HG02678 (cell line): ENCODE results near the gene RABGAP1L.
"Not testable (repeated sequence)": the region's sequence is repeated elsewhere in the genome, so short reads cannot be mapped to it uniquely, and the experiment has no call there.

Experiments
- ATAC-seq: cut with Tn5 transposase; IDR thresholded peaks from one replicate; pipeline ENCODE4 v1.9.1; 2021; ENCODE audit warnings: mild to moderate bottlenecking, moderate library complexity; ENCODE audit not compliant: unreplicated experiment

RABGAP1L gene

DNA sequence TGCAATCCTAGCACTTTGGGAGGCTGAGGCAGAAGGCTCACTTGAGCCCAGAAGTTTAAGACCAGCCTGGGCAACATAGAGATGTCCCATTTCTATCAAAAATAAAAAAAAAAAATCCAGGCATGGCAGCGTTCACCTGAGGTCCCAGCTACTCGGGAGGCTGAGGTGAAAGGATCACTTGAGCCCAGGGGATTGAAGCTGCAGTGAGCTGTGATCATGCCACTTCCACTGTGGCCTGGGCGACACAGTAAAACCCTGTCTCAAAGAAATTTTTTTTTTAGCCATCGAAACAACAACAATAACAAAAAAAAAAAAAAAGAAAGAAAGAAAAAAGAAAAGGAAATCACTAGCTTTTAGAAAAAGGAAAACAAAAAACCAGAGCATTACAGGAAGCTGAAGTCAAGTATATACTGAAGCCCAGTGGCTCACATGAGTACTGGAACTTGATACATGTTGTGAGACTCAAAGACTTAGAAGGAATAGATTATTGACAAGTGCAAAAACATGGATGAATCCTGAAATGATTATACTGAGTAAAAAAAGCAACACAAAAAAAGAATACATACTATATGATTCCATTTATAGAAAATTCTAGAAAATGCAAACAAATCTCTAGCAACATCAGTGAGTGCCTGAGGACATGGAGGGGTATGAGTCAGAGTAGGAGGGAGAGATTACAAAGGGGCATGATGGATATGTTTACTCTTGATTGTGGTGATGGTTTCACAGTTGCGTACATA lies 6.1 kb upstream of the RABGAP1L start:
- no peak for ATAC-seq

DNA sequence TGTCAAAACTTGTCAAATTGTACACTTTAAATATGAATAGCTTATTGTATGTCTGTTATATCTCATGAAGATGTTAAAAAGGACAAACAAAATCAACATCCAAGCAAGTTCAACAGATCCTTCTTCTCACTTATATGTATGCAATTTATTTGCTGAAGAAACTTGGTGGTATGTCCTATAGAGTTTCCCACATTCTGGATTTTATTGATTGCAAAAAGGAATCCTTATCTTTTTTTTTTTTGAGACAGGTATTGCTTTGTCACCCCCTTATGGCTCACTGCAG lies 5.6 kb upstream of the RABGAP1L start:
- no peak for ATAC-seq

DNA sequence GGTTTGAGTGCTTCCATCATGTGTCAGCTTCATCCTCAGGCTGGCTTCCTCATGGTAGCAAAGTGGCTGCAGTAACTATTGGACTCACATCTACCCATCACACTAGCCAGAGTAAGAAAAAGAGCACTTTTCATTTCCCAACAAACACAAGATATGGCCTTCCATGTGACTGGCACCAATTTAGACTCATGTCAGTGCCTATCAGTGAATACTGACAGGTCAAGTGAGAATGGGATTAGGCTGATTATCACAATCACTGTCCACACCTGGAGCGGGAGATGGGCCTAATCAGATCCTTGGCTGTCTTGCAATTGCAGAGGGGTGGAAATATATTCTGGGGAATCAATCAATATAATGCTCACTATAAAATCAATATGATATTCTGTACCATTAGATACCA lies 2.9 kb upstream of the RABGAP1L start:
- ATAC-seq: no peak

DNA sequence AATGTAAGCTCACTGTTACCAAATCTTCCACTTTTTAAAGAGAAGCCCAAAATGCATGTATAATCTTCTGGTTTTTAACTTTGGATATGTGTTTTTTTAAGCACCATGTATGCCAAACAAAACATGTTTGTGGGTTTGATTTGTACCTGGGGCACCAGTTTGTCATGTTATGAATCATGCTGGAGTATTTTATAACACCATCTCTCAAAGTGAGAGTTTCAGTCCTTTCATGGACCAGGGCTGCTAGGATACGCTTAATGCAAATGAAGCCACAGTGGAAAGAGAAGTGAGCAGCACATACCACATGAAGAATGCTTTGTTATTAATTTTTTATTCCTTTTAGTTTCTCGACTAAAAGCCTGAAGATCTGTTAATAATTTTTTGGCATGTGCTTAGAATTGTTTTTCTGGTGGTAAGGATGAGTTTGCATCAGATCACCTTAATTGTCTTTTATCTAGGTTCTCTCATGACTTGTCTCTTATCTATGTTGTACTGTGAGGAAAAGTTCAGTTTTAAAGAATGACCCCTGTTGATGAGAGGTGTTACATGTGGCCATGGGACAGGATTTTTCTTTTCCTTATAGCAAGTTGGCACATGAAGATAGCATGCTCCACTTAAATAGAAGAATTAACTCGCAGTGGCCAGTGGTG lies 2.0 kb upstream of the RABGAP1L start:
- ATAC-seq: peak; percentile 47

DNA sequence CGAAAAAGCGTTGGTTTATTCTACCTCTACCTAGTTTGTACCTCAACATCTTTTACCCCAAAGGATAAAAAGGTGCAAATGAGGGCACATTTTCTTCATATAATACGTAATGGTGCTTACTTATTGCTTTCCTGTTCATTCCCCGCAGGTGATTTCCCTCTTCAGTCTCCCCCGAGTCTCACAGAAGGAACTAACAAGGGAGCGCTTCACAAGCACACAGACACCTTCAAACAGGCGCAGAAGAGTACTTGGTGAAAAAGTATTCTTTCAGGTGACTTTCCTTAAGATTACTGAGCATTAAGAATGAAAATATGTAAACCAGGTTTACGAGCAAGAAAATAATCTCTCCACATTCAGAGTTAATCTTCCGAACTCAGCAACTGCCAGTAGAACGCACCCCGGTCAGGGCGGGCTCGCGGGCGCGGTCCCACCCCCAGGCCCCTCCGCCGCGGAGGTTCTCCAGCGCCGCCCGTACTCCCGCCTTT lies 511 bp upstream of the RABGAP1L start:
- no peak for ATAC-seq

DNA sequence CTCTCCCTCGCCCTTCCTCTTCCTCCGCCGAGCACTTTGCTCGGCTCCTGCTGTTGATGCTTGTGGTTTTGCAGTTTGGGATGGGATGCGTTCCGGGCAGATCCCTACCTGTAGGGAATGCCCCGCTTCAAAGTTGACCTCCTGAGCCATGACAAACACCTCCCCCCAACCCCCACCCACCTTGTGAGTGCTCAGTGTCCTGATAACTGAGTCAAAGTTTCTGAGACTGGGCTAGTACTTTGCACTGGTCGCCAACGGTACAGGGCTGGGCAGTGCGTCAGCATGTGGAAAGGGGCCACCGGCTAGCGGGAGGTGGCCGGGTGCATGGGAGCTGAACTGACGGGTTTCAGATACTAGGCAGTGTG lies 771 bp downstream of the RABGAP1L start:
- ATAC-seq: peak; percentile 3

DNA sequence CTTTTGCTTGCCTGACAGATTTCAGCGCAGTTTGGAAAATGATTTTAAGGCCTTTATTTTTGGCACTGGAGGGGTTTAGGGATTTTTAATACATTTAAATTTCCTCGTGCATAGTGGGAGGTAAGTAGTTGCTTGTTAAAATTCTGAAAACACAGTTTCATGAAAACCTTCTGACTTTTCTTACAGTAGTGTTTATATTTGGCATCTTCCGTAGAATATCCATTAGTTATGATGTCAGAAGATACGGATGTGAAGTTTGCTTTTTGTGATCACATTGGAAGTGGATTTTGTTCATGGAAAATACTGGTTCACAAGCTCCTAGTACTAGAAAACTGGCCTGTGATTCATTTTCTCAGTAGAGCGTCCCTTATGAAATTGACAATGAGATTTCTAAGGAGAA lies 1.3 kb downstream of the RABGAP1L start:
- no peak for ATAC-seq

DNA sequence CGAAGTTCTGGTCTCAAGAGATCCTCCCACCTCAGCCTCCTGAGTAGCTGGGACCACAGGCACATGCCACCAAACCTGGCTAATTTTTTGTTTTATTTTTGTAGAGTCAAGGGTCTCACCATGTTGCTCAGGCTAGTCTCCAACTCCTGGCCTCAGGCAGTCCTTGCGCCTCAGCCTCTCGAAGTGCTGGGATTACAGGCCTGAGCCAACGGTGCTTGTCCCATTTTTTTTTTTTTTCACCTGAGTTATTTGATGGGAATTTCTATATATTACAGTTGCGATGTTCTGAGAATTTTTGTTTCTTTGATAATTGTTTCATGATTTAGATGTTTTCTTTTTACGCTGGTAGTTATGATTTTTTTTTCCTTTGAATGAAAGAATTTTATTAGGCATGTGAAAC lies 2.5 kb downstream of the RABGAP1L start:
- no peak for ATAC-seq

DNA sequence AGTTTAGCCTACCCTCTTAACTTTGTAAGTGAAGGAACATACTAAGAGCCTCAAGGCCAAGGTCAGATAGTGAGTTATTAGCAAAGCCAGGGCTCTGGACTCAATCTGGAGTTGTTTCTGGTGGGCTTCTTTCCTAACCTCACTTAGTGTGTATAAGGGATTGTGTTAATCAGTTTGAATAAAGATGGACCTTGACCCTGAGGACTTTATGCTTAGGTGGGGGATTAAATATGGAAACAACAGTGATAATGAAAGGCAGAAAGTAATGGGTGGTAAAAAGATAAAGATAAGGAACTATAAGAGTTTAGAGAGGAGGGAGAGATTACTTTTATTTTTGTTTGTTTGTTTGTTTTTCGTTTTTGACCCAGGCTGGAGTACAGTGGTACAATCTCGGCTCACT lies 5.5 kb downstream of the RABGAP1L start:
- ATAC-seq: no peak

DNA sequence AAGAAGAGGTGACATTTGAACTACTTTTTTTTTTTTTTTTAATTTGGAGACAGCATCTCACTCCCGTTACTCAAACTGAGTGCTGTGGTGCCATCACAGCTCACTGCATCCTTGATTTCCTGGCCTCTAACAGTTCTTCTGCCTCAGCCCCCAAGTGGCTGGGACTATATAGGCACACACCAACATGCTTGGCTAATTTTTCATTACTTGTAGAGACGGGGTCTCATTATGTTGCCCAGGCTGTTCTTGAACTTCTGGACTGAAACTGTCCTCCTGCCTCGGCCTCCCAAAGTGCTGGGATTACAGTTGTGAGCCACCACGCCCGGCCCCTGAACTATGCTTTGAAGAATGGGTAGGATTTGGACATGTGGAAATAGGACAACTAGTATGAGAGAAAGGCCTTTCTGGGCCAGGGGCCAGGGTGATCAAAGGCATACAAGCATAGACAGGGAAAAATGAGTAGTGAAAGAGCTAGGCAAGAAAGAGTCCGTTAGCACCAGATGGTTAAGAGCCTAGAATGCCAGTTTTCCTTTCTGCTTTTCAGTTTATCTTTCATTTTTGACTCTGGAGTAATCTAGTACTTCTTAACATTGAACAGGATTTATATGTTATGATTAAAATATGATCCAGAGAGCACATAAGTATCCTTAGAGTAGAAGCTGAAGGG lies 6.3 kb downstream of the RABGAP1L start:
- ATAC-seq: no peak

DNA sequence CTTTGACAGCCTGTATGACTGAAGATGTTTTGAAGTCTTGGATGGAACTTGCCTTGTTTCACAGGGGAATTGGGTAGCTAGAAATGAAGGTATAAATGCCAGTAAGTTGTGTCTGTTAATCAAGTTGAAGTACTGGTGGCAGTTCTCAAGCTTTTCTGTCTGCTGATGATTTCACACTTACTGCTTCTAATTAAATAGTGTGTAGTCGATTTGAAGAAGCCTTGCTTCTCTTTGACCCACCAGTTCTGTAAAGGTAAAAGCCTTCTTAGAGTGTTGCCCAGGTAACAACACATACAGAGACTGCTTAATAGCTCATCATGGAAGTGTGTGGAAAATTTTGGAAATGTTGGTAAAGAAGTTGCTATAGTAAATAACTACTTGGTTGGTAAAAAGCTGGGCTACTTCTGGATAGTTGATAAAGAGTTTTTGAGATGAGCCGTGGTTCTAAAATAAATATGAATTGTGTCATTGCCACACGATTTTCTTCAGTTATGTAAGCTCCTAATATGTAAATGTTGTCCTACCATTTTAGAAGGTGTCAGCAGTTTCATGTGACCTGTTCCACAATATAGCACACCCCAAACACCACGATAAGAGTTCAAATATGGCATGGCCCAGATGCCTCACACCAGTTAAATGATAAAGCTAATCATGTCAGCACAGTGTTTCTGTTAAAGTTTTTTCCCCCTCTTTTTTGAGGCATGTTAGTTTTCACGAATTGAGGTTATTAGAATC lies 7.4 kb downstream of the RABGAP1L start:
- no peak for ATAC-seq

DNA sequence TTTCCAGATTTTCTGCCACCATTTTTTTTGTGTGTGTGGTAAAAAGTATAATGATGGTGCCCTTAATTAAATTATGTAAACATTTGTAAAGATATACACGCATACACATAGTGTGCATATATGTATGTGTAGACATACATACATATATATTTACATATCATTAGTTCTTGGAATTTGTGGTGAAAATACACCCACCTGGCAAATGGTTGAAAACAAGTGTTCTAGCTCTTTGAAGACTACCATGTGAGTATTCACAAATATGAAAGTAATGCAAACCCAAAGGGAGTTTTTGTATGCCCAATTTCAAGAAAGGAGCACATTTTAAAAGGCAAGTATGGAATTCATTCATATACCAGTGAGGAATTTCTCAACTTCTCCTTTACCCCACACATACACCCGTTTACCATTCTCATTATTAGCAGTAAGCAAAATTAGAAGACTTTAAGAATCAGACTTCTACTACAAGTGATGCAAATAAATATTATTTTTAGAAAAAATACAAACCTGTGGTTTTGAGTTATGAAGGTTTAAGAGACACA lies 8.0 kb downstream of the RABGAP1L start:
- peak; percentile 49 for ATAC-seq

DNA sequence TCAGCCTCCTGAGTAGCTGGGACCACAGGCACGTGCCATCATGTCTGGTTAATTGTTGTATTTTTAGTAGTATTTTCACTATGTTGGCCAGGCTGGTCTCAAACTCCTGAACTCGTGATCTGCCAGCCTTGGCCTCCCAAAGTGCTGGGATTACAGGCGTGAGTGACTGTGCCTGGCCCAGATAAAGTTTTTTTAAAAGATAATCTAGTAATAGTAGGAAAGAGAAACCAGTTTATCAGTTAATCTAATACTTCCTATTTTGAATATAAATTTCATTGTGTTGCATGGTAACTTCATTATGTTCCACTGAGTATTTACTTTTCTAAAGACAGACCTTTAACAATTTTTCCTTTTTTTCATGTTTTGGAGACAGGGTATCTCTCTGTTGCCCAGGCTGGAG lies 10.0 kb downstream of the RABGAP1L start:
- no peak for ATAC-seq

DNA sequence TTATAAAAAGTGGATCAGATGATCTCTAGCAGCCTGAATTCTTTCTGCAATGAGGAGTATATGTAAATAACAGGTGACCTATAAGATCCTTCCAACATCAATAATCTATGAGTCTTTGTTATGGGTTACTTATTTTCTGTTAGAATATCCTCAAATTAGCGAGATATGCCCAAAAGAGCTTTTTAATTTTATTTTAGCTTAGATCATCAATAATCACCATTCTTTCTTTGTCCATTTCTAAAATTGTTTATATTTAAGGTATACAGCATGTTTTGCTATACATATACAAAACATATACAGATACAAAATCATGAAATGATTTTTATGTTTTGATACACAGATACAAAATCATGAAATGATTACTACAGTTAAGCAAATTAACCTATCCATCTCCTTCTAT lies 11.8 kb downstream of the RABGAP1L start:
- no peak for ATAC-seq

DNA sequence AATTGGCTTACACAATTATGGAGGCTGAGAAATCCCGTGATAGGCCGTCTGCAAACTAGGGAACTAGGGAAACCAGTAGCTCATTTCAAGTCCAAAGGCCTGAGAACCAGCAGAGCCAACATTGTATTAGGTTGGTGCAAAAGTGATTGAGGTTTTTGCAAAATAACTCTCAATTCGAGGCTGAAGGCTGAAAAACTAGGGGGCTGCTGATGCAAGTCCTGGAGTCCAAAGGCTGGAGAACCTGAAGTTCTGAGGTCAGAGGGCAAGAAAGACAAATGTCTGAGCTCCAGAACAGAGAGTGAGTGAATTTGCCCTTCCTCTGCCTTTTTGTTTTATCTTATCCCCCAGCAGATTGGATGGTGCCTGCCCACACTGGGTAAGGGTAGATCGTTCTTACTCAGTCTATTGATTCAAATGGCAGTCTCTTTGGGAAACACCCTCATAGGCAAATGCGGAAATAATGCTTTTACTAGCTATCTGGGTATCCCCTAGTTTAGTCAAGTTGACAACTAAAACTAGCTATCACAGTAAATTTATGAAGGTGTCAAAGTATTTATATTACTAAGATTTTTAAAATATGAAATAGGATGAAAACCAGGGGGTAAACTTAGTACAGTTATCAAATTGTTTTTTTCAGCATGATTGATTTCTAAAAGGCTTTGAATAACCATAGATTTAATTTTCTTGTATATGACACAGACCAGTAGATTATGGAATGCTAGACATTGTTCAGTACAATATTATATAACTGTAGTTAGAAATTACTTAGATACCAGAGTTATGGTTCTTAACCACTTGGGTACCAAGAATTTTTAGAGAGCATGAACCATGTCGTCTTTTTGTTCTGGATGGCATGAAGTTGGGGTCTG lies 15.4 kb downstream of the RABGAP1L start:
- ATAC-seq: peak; percentile 55

DNA sequence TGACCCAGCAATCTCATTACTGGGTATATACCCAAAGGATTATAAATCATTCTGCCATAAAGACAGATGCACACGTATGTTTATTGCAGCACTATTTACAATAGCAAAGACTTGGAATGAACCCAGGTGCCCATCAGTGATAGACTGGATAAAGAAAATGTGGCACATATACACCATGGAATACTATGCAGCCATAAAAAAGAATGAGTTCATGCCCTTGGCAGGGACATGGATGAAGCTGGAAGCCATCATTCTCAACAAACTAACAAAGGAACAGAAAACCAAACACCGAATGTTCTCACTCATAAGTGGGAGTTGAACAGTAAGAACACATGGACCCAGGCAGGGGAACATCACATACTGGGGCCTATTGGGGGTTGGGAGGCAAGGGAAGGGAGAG lies 19.1 kb downstream of the RABGAP1L start:
- ATAC-seq: not testable (repeated sequence)

DNA sequence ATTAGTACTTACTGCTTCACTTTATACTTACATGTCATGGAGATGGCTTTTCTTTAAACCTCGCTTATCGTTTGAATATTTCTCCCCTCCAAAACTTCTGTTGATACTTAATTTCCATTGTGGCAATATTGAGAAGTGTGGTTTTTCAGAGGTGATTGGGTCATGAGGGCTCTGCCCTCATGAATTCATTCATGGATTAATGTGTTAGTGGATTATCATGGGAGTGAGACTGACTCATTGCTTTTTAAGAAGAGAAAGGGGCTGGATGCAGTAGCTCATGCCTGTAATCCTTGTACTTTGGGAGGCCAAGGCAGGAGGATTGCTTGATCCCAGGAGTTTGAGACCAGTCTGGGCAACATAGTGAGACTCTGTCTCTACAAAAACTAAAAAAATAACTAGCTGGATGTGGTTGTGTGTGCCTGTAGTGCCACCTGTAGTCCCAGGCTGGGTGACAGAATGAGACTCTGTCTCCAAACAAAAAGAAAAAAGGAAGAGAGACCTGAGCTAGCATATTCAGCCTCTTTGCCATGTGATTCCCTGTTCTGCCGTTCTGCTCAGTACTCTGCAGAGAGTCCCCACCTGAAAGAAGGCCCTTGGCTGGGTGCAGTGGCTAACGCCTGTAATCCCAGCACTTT lies 30.2 kb downstream of the RABGAP1L start:
- no peak for ATAC-seq

DNA sequence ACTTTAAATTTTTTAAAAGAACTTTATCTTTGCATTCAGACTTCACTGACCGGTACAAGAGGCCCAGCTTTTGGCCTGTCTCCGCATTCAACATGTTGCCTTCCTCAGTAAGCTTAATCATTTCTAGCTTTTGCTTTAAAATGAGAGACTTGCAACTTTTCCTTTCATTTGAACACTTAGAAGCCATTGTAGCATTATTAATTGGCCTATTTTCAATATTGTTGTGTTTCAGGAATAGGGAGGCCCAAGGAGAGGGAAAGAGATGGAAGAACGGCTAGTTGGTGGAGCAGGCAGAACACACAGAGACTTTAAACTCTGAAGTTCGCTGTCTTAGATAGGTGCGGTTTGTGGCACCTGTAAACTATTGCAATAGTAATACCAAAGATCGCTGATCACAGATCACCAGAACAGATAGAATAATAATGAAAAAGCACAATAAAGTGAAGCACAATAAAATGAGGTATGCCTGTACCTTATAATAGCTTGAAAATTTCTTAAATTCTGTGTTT lies 31.4 kb downstream of the RABGAP1L start:
- no peak for ATAC-seq

DNA sequence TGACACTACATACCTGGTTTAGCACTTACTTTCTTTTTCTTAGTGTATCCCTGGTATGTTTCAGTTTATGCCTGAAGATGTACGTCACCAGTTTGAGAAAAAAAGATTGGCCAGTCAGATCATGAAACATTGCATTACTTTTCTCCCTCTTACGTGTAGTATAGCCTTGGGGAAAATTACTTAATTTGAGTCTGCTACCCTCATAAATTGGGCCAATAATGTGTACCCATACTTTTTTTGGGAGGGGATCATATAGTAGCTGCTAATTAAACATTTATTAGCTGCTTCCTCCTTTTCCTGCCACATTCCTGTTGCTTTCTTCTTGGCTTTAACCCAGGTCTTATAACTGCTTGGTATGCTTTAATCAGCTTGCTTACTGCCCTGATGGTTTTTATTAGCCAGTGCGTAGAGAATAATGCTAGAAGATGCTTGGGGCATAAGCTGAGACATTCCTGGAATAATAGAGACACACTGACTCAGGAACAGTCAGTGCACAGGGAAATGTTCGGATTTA lies 32.1 kb downstream of the RABGAP1L start:
- ATAC-seq: no peak

DNA sequence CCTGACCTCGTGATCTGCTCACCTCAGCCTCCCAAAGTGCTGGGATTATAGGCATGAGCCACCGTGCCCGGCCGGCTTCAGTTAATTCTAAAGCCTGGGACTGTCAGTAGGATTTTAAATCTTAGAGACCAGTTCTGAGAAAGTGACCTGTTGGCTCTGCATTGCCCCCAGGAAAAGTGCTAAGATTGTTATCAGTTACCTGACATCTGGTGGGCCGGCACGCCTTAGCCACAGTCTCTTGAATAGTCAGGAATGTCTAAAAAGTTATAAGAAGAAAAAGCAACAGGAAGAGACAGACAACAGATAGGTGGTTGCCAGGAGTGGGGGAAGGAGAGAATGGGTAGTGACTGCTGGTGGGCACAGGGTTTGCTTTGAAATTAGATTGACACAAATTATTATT lies 35.1 kb downstream of the RABGAP1L start:
- no peak for ATAC-seq
